ENCODE data around the gene PRDM16. TPM values are rescaled to one million over a fixed set of nuclear protein-coding genes. Genes with fewer than 3 reads are reported as not detected.

Gene PRDM16
- polyA plus RNA-seq, 1 of the 3 experiments (the other 2 are of a cell fraction) = not detected

DNA sequence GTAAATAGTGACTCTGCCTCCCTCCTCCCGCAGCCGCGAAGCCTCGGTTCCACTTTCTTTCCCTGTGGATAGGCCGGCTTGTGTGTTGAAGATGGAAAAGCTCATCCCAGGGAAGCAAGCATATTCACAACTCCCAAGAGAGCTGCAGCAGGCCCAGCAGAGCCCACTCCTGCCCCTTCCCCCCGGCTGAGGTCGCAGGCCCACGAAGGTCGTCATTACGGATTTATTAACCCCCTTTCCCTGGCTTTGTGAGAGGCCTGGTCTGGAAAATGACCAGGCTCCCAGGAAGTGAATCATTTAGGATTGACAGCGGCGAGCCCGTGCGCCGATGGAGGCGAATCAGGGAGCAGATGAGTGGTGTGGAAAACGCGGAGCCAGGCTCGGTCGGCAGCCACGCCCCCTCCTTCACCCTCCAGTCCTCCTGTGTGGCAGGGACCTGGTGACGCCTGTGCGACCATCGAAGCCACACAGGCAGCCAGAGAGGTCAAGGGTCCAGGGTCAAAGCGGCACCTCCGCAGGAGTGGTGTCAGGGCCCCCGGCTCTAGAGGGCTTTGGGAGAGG, 93.4 kb downstream of the PRDM16 start:
- Histone ChIP-seq H3F3A (replicated peaks; ENCODE audit: insufficient read depth) (no peaks in the 10 kb centered on the region), H3K9me3 (no peaks in the 10 kb centered on the region), H3K27me3 (ENCODE audit: insufficient read depth) (no peaks in the 10 kb centered on the region), H3K4me3 (ENCODE audit: low read depth in 2 of 2, low read length in 1 of 2) (no peak overlapping the region), H3K4me2 (no peak overlapping the region), H3K27ac (ENCODE audit: low read depth in 2 of 2, low read length in 1 of 2) (no peak overlapping the region), H3K9ac (no peak overlapping the region), H4K20me1 (ENCODE audit: insufficient read depth) (no peaks in the 10 kb centered on the region), H2AFZ (ENCODE audit: low read depth) (no peak overlapping the region), H3K36me3 (replicated peaks in 1 of 2; ENCODE audit: control insufficient read depth in 1 of 2, insufficient read depth in 2 of 2, low read length in 1 of 2) (no peaks in the 10 kb centered on the region), H3K79me2 (ENCODE audit: insufficient read depth) (no peaks in the 10 kb centered on the region), H3K9me2 (no peaks in the 10 kb centered on the region), H3K4me1 (ENCODE audit: control insufficient read depth in 1 of 2, insufficient read depth in 2 of 2, low read depth in 1 of 2, low read length in 1 of 2) (peaks cover 0 to 3% of the 10 kb centered on the region in 2 experiments; a peak in 1 of 4 replicates)
- POLR2A ChIA-PET = no interaction called here
- no peak for DNase-seq
- TF ChIP-seq TCF12 (IDR thresholded peaks at IDR 0.05) (no peak), RCOR1 (IDR thresholded peaks at IDR 0.05; ENCODE audit: low read length) (no peak), JUND (IDR thresholded peaks at IDR 0.05) (no peak), ELF1 (IDR thresholded peaks at IDR 0.05) (no peak), YY1 (IDR thresholded peaks at IDR 0.05; ENCODE audit: low read depth) (no peak), SMC3 (IDR thresholded peaks at IDR 0.05; ENCODE audit: low read depth, low read length) (no peak), GABPA (IDR thresholded peaks at IDR 0.05; ENCODE audit: low read depth) (no peak), POLR2AphosphoS5 (IDR thresholded peaks at IDR 0.05; ENCODE audit: low read depth, low read length) (no peak), NRF1 (IDR thresholded peaks at IDR 0.05; ENCODE audit: low read depth, low read length) (no peak), RFX5 (IDR thresholded peaks at IDR 0.05; ENCODE audit: low read length) (no peak), NFIC (IDR thresholded peaks at IDR 0.05; ENCODE audit: borderline replicate concordance) (no peak), TEAD4 (IDR thresholded peaks at IDR 0.05; ENCODE audit: borderline replicate concordance, insufficient read depth) (no peak), SIN3A (IDR thresholded peaks at IDR 0.05; ENCODE audit: borderline replicate concordance, low read depth, low read length) (no peak), FOSL2 (IDR thresholded peaks at IDR 0.05; ENCODE audit: borderline replicate concordance, low read depth) (no peak), TAF1 (IDR thresholded peaks at IDR 0.05; ENCODE audit: borderline replicate concordance, low read depth, low read length) (no peak)
- TF ChIP-seq, protein P1, sequence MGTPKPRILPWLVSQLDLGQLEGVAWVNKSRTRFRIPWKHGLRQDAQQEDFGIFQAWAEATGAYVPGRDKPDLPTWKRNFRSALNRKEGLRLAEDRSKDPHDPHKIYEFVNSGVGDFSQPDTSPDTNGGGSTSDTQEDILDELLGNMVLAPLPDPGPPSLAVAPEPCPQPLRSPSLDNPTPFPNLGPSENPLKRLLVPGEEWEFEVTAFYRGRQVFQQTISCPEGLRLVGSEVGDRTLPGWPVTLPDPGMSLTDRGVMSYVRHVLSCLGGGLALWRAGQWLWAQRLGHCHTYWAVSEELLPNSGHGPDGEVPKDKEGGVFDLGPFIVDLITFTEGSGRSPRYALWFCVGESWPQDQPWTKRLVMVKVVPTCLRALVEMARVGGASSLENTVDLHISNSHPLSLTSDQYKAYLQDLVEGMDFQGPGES (IDR thresholded peaks at IDR 0.05; ENCODE audit: low read depth, low read length) = no peak
- TF ChIP-seq, protein P2, sequence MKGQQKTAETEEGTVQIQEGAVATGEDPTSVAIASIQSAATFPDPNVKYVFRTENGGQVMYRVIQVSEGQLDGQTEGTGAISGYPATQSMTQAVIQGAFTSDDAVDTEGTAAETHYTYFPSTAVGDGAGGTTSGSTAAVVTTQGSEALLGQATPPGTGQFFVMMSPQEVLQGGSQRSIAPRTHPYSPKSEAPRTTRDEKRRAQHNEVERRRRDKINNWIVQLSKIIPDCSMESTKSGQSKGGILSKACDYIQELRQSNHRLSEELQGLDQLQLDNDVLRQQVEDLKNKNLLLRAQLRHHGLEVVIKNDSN (IDR thresholded peaks at IDR 0.05; ENCODE audit: borderline replicate concordance, low read depth) = no peak
- TF ChIP-seq, protein P3, sequence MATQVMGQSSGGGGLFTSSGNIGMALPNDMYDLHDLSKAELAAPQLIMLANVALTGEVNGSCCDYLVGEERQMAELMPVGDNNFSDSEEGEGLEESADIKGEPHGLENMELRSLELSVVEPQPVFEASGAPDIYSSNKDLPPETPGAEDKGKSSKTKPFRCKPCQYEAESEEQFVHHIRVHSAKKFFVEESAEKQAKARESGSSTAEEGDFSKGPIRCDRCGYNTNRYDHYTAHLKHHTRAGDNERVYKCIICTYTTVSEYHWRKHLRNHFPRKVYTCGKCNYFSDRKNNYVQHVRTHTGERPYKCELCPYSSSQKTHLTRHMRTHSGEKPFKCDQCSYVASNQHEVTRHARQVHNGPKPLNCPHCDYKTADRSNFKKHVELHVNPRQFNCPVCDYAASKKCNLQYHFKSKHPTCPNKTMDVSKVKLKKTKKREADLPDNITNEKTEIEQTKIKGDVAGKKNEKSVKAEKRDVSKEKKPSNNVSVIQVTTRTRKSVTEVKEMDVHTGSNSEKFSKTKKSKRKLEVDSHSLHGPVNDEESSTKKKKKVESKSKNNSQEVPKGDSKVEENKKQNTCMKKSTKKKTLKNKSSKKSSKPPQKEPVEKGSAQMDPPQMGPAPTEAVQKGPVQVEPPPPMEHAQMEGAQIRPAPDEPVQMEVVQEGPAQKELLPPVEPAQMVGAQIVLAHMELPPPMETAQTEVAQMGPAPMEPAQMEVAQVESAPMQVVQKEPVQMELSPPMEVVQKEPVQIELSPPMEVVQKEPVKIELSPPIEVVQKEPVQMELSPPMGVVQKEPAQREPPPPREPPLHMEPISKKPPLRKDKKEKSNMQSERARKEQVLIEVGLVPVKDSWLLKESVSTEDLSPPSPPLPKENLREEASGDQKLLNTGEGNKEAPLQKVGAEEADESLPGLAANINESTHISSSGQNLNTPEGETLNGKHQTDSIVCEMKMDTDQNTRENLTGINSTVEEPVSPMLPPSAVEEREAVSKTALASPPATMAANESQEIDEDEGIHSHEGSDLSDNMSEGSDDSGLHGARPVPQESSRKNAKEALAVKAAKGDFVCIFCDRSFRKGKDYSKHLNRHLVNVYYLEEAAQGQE (IDR thresholded peaks at IDR 0.05; ENCODE audit: low read depth, low read length) = no peak
- TF ChIP-seq, protein P4, sequence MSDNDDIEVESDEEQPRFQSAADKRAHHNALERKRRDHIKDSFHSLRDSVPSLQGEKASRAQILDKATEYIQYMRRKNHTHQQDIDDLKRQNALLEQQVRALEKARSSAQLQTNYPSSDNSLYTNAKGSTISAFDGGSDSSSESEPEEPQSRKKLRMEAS (IDR thresholded peaks at IDR 0.05; ENCODE audit: low read depth) = no peak
- TF ChIP-seq, protein P5, sequence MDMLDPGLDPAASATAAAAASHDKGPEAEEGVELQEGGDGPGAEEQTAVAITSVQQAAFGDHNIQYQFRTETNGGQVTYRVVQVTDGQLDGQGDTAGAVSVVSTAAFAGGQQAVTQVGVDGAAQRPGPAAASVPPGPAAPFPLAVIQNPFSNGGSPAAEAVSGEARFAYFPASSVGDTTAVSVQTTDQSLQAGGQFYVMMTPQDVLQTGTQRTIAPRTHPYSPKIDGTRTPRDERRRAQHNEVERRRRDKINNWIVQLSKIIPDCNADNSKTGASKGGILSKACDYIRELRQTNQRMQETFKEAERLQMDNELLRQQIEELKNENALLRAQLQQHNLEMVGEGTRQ (IDR thresholded peaks at IDR 0.05; ENCODE audit: borderline replicate concordance, low read depth, low read length) = no peak
- CTCF ChIA-PET = no interaction called here
- 77% methylated on average over 26 of the region's 27 CpGs for WGBS (ENCODE audit: low lambda C conversion rate)

All from SK-N-SH (cell line).